Dedifferentiated amniotic fluid mesenchymal stem cell (primary cell): ENCODE results near the gene RPS10.

Experiments used
- DNase-seq: peaks from one replicate; pipeline ENCODE4 v3.0.0-alpha.2; 2016; ENCODE audit errors: extremely low spot score

RPS10 gene

GRCh38 chr6:34425498-34426410 lies at the start of gene RPS10:
TSS of gene RPS10 (minus strand) at chr6:34426069. CDS start at chr6:34425221, 848 bp downstream.
- DNase-seq: peak; percentile 89

- no peak for DNase-seq
These were observed 49.4 kb upstream of the RPS10 start for GRCh38 chr6:34475238-34475682.

GRCh38 chr6:34474754-34475153 lies 48.9 kb upstream of the RPS10 start:
- no peak for DNase-seq

GRCh38 chr6:34473967-34474366 lies 48.1 kb upstream of the RPS10 start:
- DNase-seq: no peak

- DNase-seq: no peak
These were observed 46.6 kb upstream of the RPS10 start for GRCh38 chr6:34472425-34472824.

GRCh38 chr6:34469499-34469898 lies 43.6 kb upstream of the RPS10 start:
- no peak for DNase-seq

- DNase-seq: no peak
These were observed 42.6 kb upstream of the RPS10 start for GRCh38 chr6:34468378-34468892.

GRCh38 chr6:34466242-34467185 lies 40.6 kb upstream of the RPS10 start:
- DNase-seq: no peak

GRCh38 chr6:34465531-34466241 lies 39.8 kb upstream of the RPS10 start, which contains the start of gene PACSIN1:
TSS of gene PACSIN1 (plus strand) at chr6:34466076. CDS start at chr6:34526306, 60,230 bp downstream.
- no peak for DNase-seq

GRCh38 chr6:34463849-34464248 lies 38.0 kb upstream of the RPS10 start:
- DNase-seq: no peak

- no peak for DNase-seq
These were observed 37.4 kb upstream of the RPS10 start for GRCh38 chr6:34463299-34463698.

GRCh38 chr6:34462551-34462971 lies 36.7 kb upstream of the RPS10 start:
- DNase-seq: no peak

- DNase-seq: no peak
These were observed 36.1 kb upstream of the RPS10 start for GRCh38 chr6:34462010-34462409.

- no peak for DNase-seq
These were observed 35.1 kb upstream of the RPS10 start for GRCh38 chr6:34460796-34461507.

- DNase-seq: no peak
These were observed 34.2 kb upstream of the RPS10 start for GRCh38 chr6:34459899-34460593.

GRCh38 chr6:34457742-34458735 lies 32.2 kb upstream of the RPS10 start:
- DNase-seq: no peak

- no peak for DNase-seq
These were observed 31.5 kb upstream of the RPS10 start for GRCh38 chr6:34457382-34457741.

GRCh38 chr6:34455831-34456230 lies 30.0 kb upstream of the RPS10 start:
- DNase-seq: no peak

GRCh38 chr6:34451192-34451591 lies 25.3 kb upstream of the RPS10 start:
- no peak for DNase-seq
